Ovary (tissue), 10 donors: Measurements from ENCODE around the gene USF1. TPM values are rescaled to one million over a fixed set of nuclear protein-coding genes. Genes with fewer than 3 reads are reported as not detected.
A peak's percentile ranks its signal among the peaks of the same experiment; 100 is the strongest.

Experiments used
- DNase-seq, 5 donors: peaks; one replicate each; pipeline ENCODE4 v3.0.0-alpha.2; 2019 to 2020
- H3K27ac ChIP-seq, 2 donors: fragments of 200-600 bp; one replicate each; pipeline versions ENCODE4 v1.5.1 to v1.8.0; 2019 to 2022
- H3K27me3 ChIP-seq: fragments of 200-600 bp; one replicate; pipeline ENCODE4 v1.8.0; 2022
- H3K36me3 ChIP-seq: fragments of 200-600 bp; sonication (generic); one replicate; pipeline ENCODE4 v1.5.1; 2019
- H3K4me1 ChIP-seq: one replicate; pipeline ENCODE4 v1.8.1; 2013; ENCODE audit warnings: mild to moderate bottlenecking, moderate library complexity; ENCODE audit not compliant: insufficient read depth
- H3K4me3 ChIP-seq: fragments of 200-600 bp; sonication (generic); one replicate; pipeline ENCODE4 v1.5.1; 2017
- H3K9me3 ChIP-seq, 2 donors: fragments of 200-600 bp in 1 of 2; sonication (generic) in 1 of 2; one replicate each; pipeline versions ENCODE4 v1.5.1 to v1.8.1; 2013 to 2019; ENCODE audit warnings: mild to moderate bottlenecking in 1 of 2, moderate library complexity in 1 of 2
- CTCF ChIP-seq, 3 donors: fragments of 450-650 bp in 2 of 3; fragments of 200-600 bp in 1 of 3; IDR thresholded peaks; one replicate each; pipeline versions ENCODE4 v1.5.1 to v1.8.0; 2016 to 2022; ENCODE audit warnings: antibody characterized with exemption in 3 of 3, mild to moderate bottlenecking in 1 of 3
- EP300 ChIP-seq: sonication (generic); formaldehyde crosslinking; IDR thresholded peaks from one replicate; pipeline ENCODE4 v1.6.1; 2017; ENCODE audit warnings: antibody characterized with exemption
- POLR2A ChIP-seq: fragments of 450-650 bp; IDR thresholded peaks from one replicate; pipeline ENCODE4 v1.6.1; 2017; ENCODE audit warnings: antibody characterized with exemption, mild to moderate bottlenecking, moderate library complexity
- WGBS, 3 donors: extraction: QIAGEN DNeasy Blood & Tissue Kit in 1 of 3; methylation state at CpG; one replicate each; pipeline versions ENCODE4 v1.1.5 to v1.1.7; 2013 to 2017; 5-methylcytosine and 5-hydroxymethylcytosine counted together
- intact Hi-C, 4 donors: fragments of 100-400 bp; cut with DNase I; formaldehyde crosslinking; loops; one replicate each; pipeline versions ENCODE4 v1.11.0 to v1.15.1; 2022 to 2023
- long read RNA-seq, 3 donors: library from polyadenylated mRNA in 2 of 3; unstranded in 2 of 3; transcript quantifications; one replicate each; pipeline ENCODE4 v2.0.0 and lab custom pipeline, GENCODE V29; 2021 to 2026
- polyA plus RNA-seq, 2 donors: library from polyadenylated mRNA; stranded (reverse); fragments of 200-250 nt in 1 of 2; fragments of 350-450 nt in 1 of 2; fragmentation: Illumina TruSeq in 1 of 2; extraction: RNeasy Lipid Tissue Mini Kit (QIAGEN cat#74804) in 1 of 2; gene quantifications; one replicate each; pipeline ENCODE4 v1.2.3, GENCODE V29; 2013 to 2014
- total RNA-seq, 7 donors: library from RNA; depleted of rRNA in 2 of 7; stranded (reverse); fragments of >200 nt in 2 of 7; fragmentation: NEBNext Ultra II Directional in 3 of 7; extraction: Animal tissue kit (Norgen Biotek cat#: 25700) in 3 of 7; gene quantifications; one replicate each; pipeline versions ENCODE4 v1.1.0 to v1.2.4, GENCODE V29; 2016 to 2023
- donor health status: DM: no; HTN: no; CAD: no; lungs with moderate emphysema.
- donor health status: DM: no; HTN: no; CAD: no.
- donor health status: Bipolar disorder and iron deficiency.
- donor health status: DM: yes; HTN: yes; CAD: no.
- donor health status: DM: no; HTN: no; CAD: no.
- donor health status: DM: yes; HTN: yes; CAD: no.

USF1 gene
- total RNA-seq (10 to 100 TPM; 28.1 to 49.6 (median 44.0) TPM), polyA plus RNA-seq (10 to 100 TPM; 38.8 to 54.8 TPM)
- long read RNA-seq, donor 1, transcript USF1-203 (11 exons, 1,807 nt): major isoform, 16 of 28 reads
- long read RNA-seq, donor 1, partial matches to known transcripts: 3 of 28 reads
- long read RNA-seq, donor 1, other reads (novel, unspliced or antisense): 5 of 28 reads
- long read RNA-seq, donor 2, transcript USF1-203 (11 exons, 1,807 nt): major isoform, 5 of 11 reads
- long read RNA-seq, donor 2, transcript USF1-205 (11 exons, 1,092 nt): major isoform, 5 of 11 reads
- long read RNA-seq, donor 2, partial matches to known transcripts: 0 of 11 reads
- long read RNA-seq, donor 2, other reads (novel, unspliced or antisense): 0 of 11 reads
- long read RNA-seq, donor 3, transcript USF1-205 (11 exons, 1,092 nt): minor isoform, 5 of 20 reads
- long read RNA-seq, donor 3, transcript USF1-203 (11 exons, 1,807 nt): major isoform, 8 of 20 reads
- long read RNA-seq, donor 3, partial matches to known transcripts: 2 of 20 reads
- long read RNA-seq, donor 3, other reads (novel, unspliced or antisense): 4 of 20 reads

- H3K36me3 ChIP-seq: no peaks in the 10 kb centered on the region
- WGBS, 3 donors: 0 to 1% (median 0%) methylated on average over 29 of the region's 29 CpGs
- peaks cover 2% of the 10 kb centered on the region for H3K4me1 ChIP-seq
- H3K9me3 ChIP-seq: peaks cover 0 to 9% of the 10 kb centered on the region in 2 donors
- H3K4me3 ChIP-seq: peak within 1 kb of the TSS; percentile 89
- TF ChIP-seq EP300 (no peak), CTCF (IDR thresholded peaks at IDR 0.05) (no peak), POLR2A (peak; percentile 74)
- H3K27ac ChIP-seq: peak within 1 kb of the TSS; percentile 79 to 92
- peak; percentile 92 to 96 (median 93) for DNase-seq
- H3K27me3 ChIP-seq: no peaks in the 10 kb centered on the region
- intact Hi-C loops: loop anchor here in 2 of 4 donors (10.0 kb wide), 1 partner anchor 49 kb away; the partner anchor contains the start of gene KLHDC9 (in 2 of the 2)
These were observed at the start of gene USF1 for GRCh38 chr1:161045736-161046604. Gene USF1, minus strand, starts transcription at chr1:161045977. Its CDS starts 2,702 bp downstream, at chr1:161043275.

GRCh38 chr1:161095230-161095629 lies 49.5 kb upstream of the USF1 start:
- H3K4me3 ChIP-seq: no peak overlapping the region
- H3K36me3 ChIP-seq: no peaks in the 10 kb centered on the region
- DNase-seq: no peak
- intact Hi-C loops: loop anchor here (5.0 to 10.0 kb wide), 5 partner anchors 50 to 418 kb away; partner anchors contain the start of gene USF1 (in 2 of the 4)
- H3K27me3 ChIP-seq: no peaks in the 10 kb centered on the region
- H3K4me1 ChIP-seq: peaks cover 8% of the 10 kb centered on the region
- 89 to 94% (median 91%) methylated on average over 6 of the region's 6 CpGs for WGBS, 3 donors
- no peak overlapping the region for H3K27ac ChIP-seq
- TF ChIP-seq CTCF (IDR thresholded peaks at IDR 0.05) (no peak), EP300 (no peak), POLR2A (no peak)
- H3K9me3 ChIP-seq: no peaks in the 10 kb centered on the region

GRCh38 chr1:161094481-161094880 lies 48.7 kb upstream of the USF1 start:
- H3K9me3 ChIP-seq: no peaks in the 10 kb centered on the region
- WGBS, 3 donors: 95 to 97% (median 97%) methylated on average over 14 of the region's 14 CpGs
- no peak for DNase-seq
- H3K4me1 ChIP-seq: peaks cover 8% of the 10 kb centered on the region
- no peaks in the 10 kb centered on the region for H3K36me3 ChIP-seq
- intact Hi-C loops: loop anchor here in 3 of 4 donors (10.0 kb wide), 4 partner anchors 50 to 370 kb away; partner anchors contain the start of gene USF1 (in 2 of the 3)
- no peak overlapping the region for H3K4me3 ChIP-seq
- TF ChIP-seq CTCF (IDR thresholded peaks at IDR 0.05): no peak
- no peaks in the 10 kb centered on the region for H3K27me3 ChIP-seq
- H3K27ac ChIP-seq: no peak overlapping the region

- DNase-seq: no peak
- Histone ChIP-seq H3K27ac (no peak overlapping the region), H3K9me3 (no peaks in the 10 kb centered on the region), H3K27me3 (no peaks in the 10 kb centered on the region), H3K4me1 (peaks cover 5% of the 10 kb centered on the region), H3K4me3 (no peak overlapping the region), H3K36me3 (no peaks in the 10 kb centered on the region)
- intact Hi-C loops: loop anchor here in 3 of 4 donors (10.0 kb wide), 4 partner anchors 48 to 368 kb away; partner anchors contain the start of gene USF1 (in 2 of the 3)
- TF ChIP-seq CTCF (IDR thresholded peaks at IDR 0.05) (no peak), EP300 (no peak), POLR2A (no peak)
- WGBS, 3 donors: 75 to 89% (median 81%) methylated on average over 3 of the region's 3 CpGs
These were observed 46.8 kb upstream of the USF1 start for GRCh38 chr1:161092621-161093028.
